ENCODE data around the gene ALG12.

ALG12 gene

DNA sequence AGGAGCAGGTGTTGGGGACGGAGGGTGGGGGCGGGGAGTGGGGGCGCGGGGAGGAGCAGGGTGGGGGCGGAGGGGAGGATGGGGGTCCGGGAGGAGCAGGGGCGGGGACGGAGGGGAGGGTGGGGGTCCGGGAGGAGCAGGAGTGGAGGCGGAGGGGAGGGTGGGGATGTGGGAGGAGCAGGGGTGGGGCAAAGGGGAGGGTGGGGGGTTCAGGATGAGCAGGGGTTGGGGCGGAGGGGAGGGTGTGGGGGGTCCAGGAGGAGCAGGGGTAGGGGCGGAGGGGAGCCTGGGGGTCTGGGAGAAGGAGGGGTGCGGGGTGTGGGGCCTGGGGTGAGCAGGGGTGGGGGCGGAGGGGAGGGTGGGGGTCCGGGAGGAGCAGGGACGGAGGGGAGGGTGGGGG, 17.3 kb upstream of the ALG12 start:
- no peaks in the 10 kb centered on the region for H4K20me1 ChIP-seq (ENCODE audit: insufficient read depth, low read length)
- peaks cover 3% of the 10 kb centered on the region for H3K36me3 ChIP-seq (replicated peaks; ENCODE audit: low read depth, low read length)
- H3K9ac ChIP-seq (ENCODE audit: low read length): no peak overlapping the region
- TF ChIP-seq CTCF (IDR thresholded peaks at IDR 0.05; ENCODE audit: low read depth, low read length): no peak
- no peak for TF ChIP-seq EZH2phosphoT487 (IDR thresholded peaks at IDR 0.05; ENCODE audit: low read depth)
- peaks cover 47% of the 10 kb centered on the region for H3K4me1 ChIP-seq (ENCODE audit: low read length)
- H3K4me2 ChIP-seq (ENCODE audit: low read length): no peak overlapping the region
- H3K79me2 ChIP-seq (ENCODE audit: low read length): peaks cover 8% of the 10 kb centered on the region; the same call in 1 of the 2 replicates
- no peaks in the 10 kb centered on the region for H3K9me3 ChIP-seq (ENCODE audit: insufficient read depth, low read length)
- no peak overlapping the region for H3K27ac ChIP-seq (ENCODE audit: low read length)
- H3K4me3 ChIP-seq (ENCODE audit: low read length): peak overlapping the region; percentile 62; the same call in 1 of the 2 replicates
- 0 out of 2 replicates have a peak, but pooled peaks cover 6% of the 10 kb centered on the region for H3K27me3 ChIP-seq (ENCODE audit: low read depth, low read length)
- no peak overlapping the region for H2AFZ ChIP-seq (ENCODE audit: low read depth, low read length)

DNA sequence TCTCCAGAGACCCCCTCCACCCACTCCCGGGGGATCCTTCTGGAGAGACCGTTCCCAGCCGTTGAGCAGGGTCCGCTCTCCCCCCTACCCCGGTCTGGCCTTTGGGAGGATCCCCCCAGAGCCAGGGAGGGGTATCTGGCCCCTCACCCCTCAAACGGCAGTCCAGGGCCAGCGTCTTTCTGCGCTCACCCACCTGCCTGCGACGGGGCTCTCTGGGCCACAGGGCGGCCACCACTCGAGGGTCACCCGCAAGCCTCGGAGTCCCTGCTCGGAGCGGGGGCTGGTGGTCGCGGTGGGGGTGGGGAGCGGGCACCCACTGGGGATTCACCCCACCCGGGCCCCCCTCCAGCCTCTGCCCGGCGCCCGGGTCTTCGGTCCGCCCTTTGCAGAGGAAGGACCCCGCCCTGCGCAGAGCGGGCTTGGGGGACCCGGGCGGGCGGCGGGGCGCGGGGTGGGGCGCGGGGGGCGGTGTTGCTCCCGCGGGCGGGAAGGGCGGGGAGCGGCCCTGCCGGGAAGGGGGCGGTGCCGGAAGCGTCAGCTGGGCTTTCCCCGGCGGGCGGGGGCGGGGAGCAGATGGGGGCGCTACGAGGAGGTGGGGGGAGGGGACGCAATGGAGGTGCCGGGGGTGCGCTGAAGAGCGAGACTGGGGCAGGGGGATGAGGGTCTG, 16.8 kb upstream of the ALG12 start:
- H3K9me3 ChIP-seq (ENCODE audit: insufficient read depth, low read length): no peaks in the 10 kb centered on the region
- peak overlapping the region; percentile 85 for H3K27ac ChIP-seq (ENCODE audit: low read length)
- H3K4me2 ChIP-seq (ENCODE audit: low read length): peak overlapping the region; percentile 100
- 0 out of 2 replicates have a peak, but pooled peaks cover 6% of the 10 kb centered on the region for H3K27me3 ChIP-seq (ENCODE audit: low read depth, low read length)
- peak overlapping the region; percentile 98 for H3K9ac ChIP-seq (ENCODE audit: low read length)
- no peak overlapping the region for H2AFZ ChIP-seq (ENCODE audit: low read depth, low read length)
- H3K4me3 ChIP-seq (ENCODE audit: low read length): peak overlapping the region; percentile 98
- peaks cover 3% of the 10 kb centered on the region for H3K36me3 ChIP-seq (replicated peaks; ENCODE audit: low read depth, low read length)
- H4K20me1 ChIP-seq (ENCODE audit: insufficient read depth, low read length): no peaks in the 10 kb centered on the region
- H3K4me1 ChIP-seq (ENCODE audit: low read length): peaks cover 52% of the 10 kb centered on the region
- H3K79me2 ChIP-seq (ENCODE audit: low read length): peaks cover 8% of the 10 kb centered on the region; the same call in 1 of the 2 replicates
- TF ChIP-seq CTCF (IDR thresholded peaks at IDR 0.05; ENCODE audit: low read depth, low read length) (no peak), EZH2phosphoT487 (IDR thresholded peaks at IDR 0.05; ENCODE audit: low read depth) (no peak)

DNA sequence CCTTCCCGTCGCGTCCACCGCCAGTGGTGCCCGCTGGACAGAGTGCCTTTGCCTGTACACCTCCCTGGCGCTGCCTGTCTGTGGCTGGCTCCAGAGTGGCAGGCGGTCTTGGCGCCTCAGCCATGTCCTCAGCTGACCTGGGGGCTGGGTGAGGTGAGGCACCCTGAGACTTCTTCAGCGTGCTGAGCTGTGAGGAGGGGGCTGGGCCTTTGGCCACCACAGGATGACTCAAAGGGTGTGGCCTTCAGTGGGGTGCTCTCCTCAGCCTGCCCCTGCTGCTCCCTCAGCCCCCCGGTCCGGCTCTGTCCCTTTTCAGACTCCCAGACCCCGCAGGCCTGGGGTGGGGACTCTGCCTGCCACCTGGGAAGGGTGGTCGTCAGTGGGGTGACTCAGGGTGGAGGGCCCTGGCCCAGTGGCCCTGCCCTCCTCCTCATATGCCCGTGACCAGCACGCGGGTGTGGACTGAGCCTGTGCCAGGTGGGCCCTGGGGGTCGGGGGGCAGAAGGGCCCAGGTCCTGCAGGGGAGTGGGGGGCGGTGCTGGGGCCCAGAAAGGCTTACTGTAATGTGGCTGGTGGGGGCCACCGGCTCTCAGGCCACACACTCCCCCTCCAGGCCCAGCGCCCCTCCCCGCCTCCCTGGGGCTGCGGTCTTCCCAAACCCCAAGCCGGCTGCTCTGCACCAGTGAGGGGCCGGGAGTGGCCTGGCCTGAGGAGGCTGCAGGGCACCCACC, 16.1 kb upstream of the ALG12 start:
- Histone ChIP-seq H3K79me2 (ENCODE audit: low read length) (peaks cover 8% of the 10 kb centered on the region; the same call in 1 of the 2 replicates), H4K20me1 (ENCODE audit: insufficient read depth, low read length) (no peaks in the 10 kb centered on the region), H3K4me2 (ENCODE audit: low read length) (peak overlapping the region; percentile 100), H3K4me1 (ENCODE audit: low read length) (peaks cover 57% of the 10 kb centered on the region), H3K36me3 (replicated peaks; ENCODE audit: low read depth, low read length) (peaks cover 3% of the 10 kb centered on the region), H3K27me3 (ENCODE audit: low read depth, low read length) (0 out of 2 replicates have a peak, but pooled peaks cover 6% of the 10 kb centered on the region), H3K9ac (ENCODE audit: low read length) (peak overlapping the region; percentile 98), H2AFZ (ENCODE audit: low read depth, low read length) (no peak overlapping the region), H3K27ac (ENCODE audit: low read length) (peak overlapping the region; percentile 85), H3K9me3 (ENCODE audit: insufficient read depth, low read length) (no peaks in the 10 kb centered on the region), H3K4me3 (ENCODE audit: low read length) (peak overlapping the region; percentile 98)
- TF ChIP-seq CTCF (IDR thresholded peaks at IDR 0.05; ENCODE audit: low read depth, low read length) (no peak), EZH2phosphoT487 (IDR thresholded peaks at IDR 0.05; ENCODE audit: low read depth) (no peak)
